BJ (cell line): ENCODE data around the gene PIN1. TPM values are rescaled to one million over a fixed set of nuclear protein-coding genes. Genes with fewer than 3 reads are reported as not detected.

Experiments
- CTCF ChIA-PET: fragments of 350-600 bp; formaldehyde crosslinking; extraction: SDS; loops from one replicate; lab custom pipeline; 2021; ENCODE audit warnings: antibody characterized with exemption, inconsistent platforms; lab: Yijun Ruan, JAX
- POLR2A ChIA-PET: fragments of 300-600 bp; sonication (Branson Sonifier 250); formaldehyde crosslinking; extraction: SDS; loops from one replicate; lab custom pipeline; 2021; ENCODE audit warnings: antibody characterized with exemption; lab: Charles Lee
- DNase-seq: peaks from one replicate; pipeline ENCODE4 v3.0.0-alpha.2; 2011; ENCODE audit warnings: low read depth
- H3K27me3 ChIP-seq: 2 replicates; pipeline ENCODE4 v1.6.0; 2011; ENCODE audit warnings: low read length; ENCODE audit not compliant: control insufficient read depth, insufficient read depth
- H3K36me3 ChIP-seq: 2 replicates; pipeline ENCODE4 v1.5.1; 2011; ENCODE audit warnings: low read length; ENCODE audit not compliant: control insufficient read depth, insufficient read depth
- H3K4me3 ChIP-seq: 2 replicates; pipeline ENCODE4 v1.5.1; 2011; ENCODE audit warnings: low read depth, mild to moderate bottlenecking, control low read depth, low read length
- polyA plus RNA-seq: library from polyadenylated mRNA; depleted of rRNA; stranded (reverse); fragments of >200 nt; gene quantifications from 2 replicates; pipeline ENCODE4 v1.2.3, GENCODE V29; 2011
- TF ChIP-seq, protein P1 (sequence below): IDR thresholded peaks from 2 replicates; pipeline ENCODE4 v1.5.1; 2011; ENCODE audit warnings: low read depth, mild to moderate bottlenecking, control low read depth, inconsistent platforms, low read length, moderate library complexity; ENCODE audit not compliant: insufficient read depth

PIN1 gene
- polyA plus RNA-seq, 1 experiment: 89.6 TPM

DNA sequence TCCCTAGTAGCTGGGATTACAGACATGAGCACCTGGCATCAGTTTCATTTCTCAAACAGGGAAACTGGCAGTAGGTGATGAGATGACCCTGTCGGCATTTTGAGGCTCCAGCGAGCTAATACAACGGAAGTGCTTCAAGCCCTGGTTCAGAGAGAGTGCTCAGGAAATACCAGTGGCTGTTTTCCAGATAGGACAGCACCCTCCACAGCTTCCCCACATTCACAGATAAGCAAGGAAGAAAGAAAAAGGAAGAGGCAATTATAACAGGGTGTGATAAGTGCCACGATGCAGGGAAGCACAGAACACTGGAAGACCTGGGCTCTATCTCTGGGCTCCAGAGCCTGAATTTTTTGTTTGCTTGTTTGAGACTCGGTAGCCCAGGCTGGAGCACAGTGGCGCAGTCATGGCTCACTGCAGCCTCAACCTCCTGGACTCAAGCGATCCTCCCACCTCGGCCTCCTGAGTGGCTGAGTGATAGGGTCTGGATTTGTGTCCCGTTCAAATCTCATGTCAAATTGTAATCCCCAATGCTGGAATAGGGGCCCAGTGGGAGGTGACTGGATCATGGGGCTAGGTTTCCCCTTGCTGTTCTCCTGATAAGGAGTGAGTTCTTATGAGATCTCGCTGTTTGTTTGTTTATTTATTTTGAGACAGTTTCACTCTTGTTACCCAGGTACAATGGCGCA, 43.5 kb downstream of the PIN1 start:
- CTCF ChIA-PET: interaction anchor here (1.2 kb wide), 1 partner anchor 220 kb away, joined by 3 read pairs; no protein-coding TSS in a partner anchor
- no peak for DNase-seq
- TF ChIP-seq, protein P1, sequence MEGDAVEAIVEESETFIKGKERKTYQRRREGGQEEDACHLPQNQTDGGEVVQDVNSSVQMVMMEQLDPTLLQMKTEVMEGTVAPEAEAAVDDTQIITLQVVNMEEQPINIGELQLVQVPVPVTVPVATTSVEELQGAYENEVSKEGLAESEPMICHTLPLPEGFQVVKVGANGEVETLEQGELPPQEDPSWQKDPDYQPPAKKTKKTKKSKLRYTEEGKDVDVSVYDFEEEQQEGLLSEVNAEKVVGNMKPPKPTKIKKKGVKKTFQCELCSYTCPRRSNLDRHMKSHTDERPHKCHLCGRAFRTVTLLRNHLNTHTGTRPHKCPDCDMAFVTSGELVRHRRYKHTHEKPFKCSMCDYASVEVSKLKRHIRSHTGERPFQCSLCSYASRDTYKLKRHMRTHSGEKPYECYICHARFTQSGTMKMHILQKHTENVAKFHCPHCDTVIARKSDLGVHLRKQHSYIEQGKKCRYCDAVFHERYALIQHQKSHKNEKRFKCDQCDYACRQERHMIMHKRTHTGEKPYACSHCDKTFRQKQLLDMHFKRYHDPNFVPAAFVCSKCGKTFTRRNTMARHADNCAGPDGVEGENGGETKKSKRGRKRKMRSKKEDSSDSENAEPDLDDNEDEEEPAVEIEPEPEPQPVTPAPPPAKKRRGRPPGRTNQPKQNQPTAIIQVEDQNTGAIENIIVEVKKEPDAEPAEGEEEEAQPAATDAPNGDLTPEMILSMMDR: no peak
- no peaks in the 10 kb centered on the region for H3K36me3 ChIP-seq
- POLR2A ChIA-PET: no interaction called here
- no peak overlapping the region for H3K4me3 ChIP-seq
- no peaks in the 10 kb centered on the region for H3K27me3 ChIP-seq

DNA sequence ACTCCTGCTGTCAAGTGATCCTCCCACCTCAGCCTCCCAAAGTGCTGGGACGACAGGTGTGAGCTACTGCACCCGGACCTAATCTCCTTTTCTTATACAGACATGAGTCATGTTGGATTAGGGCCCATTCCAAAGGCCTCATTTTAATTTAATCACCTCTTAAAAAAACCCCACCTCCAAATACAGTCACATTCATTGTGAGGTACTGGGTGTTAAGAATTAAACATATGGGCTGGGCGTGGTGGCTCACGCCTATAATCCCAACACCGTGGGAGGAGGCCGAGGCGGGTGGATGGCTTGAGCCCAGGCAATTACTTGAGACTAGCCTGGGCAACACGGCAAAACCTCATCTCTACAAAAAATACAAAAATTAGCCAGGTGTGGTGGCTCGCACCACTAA, 46.6 kb downstream of the PIN1 start:
- CTCF ChIA-PET: interaction anchor here (1.5 to 2.7 kb wide), 2 partner anchors 13 kb away, joined by 4 to 8 read pairs; no protein-coding TSS in a partner anchor
- TF ChIP-seq, protein P1: no peak

DNA sequence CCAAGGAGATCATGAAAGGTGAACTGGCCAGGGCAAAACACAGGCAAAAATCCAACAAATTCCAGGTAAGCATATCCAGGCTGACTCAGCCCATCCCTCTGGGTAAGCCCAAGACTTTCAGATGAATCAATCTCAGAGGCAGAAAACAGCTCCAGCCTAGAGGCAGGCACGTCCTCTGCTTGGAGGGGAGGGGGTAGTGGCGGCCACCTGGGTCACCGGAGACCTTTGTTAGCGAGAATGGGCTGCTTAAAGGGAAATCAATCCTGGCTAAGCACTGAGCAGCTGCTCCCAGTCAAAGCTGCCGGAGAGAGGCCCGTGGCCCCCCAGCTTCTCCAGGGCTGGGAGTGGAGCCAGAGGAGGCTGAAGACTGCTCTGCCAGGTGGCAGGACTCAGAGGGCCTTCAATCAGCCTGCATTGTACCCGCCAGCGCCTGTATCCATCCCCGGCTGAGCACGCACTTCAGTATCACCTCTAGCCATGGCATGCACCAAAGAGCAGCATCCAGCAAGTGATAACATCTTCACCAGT, 48.2 kb downstream of the PIN1 start:
- no peak overlapping the region for H3K4me3 ChIP-seq
- H3K36me3 ChIP-seq: no peaks in the 10 kb centered on the region
- CTCF ChIA-PET: interaction anchor here (1.5 to 2.7 kb wide), 2 partner anchors 11 to 15 kb away, joined by 4 to 8 read pairs; no protein-coding TSS in a partner anchor
- POLR2A ChIA-PET: no interaction called here
- H3K27me3 ChIP-seq: no peaks in the 10 kb centered on the region
- no peak for DNase-seq
- TF ChIP-seq, protein P1: no peak

More for the DNA sequence above, 46.6 kb downstream of the PIN1 start:
- POLR2A ChIA-PET: no interaction called here
- Histone ChIP-seq H3K4me3 (no peak overlapping the region), H3K36me3 (no peaks in the 10 kb centered on the region), H3K27me3 (no peaks in the 10 kb centered on the region)
- no peak for DNase-seq

DNA sequence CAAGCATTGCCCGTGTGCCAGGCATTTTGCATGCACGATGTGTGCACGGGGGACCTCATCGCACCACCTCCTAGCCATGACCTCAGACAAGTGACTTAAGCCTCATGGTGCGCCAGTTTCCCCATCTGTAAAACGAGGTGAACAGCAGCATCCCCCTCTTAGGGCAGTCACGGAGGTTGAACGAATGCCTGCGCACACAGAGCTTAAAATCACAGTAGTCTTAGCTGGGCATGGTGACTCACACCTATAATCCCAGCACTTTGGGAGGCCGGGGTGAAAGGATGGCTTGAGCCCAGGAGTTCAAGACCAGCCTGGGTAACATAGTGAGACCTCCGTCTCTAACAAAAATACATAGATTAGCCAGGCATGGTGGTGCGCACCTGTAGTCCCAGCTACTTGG, 48.6 kb downstream of the PIN1 start:
- H3K4me3 ChIP-seq: no peak overlapping the region
- CTCF ChIA-PET: interaction anchor here (1.8 to 2.7 kb wide), 2 partner anchors 8 to 11 kb away, joined by 7 to 8 read pairs; no protein-coding TSS in a partner anchor
- no peaks in the 10 kb centered on the region for H3K36me3 ChIP-seq
- TF ChIP-seq, protein P1: no peak
- DNase-seq: no peak
- no peaks in the 10 kb centered on the region for H3K27me3 ChIP-seq
- POLR2A ChIA-PET: no interaction called here

DNA sequence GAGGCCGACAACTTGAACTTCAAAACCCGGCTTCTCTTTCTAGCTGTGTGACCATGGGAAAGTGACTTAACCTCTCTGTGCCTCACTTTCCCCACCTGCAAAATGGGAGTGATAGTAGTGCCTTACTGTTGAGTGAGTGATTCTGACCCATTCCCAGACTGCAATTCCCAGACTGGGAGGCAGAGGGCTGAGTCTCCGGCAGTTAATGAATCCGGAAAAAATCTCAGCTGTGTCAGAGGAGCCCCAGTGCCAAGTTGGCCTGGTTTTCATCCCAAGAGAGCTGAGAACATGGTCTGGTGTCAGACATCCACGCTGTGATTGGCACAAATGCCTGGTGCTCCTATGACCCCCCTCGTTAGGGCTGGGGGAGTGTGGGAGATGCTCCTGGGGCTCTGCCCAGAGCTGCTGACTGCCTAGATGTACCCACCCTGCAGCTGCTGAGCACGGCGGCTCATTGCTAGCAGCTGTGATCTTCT, 50.0 kb downstream of the PIN1 start:
- POLR2A ChIA-PET: interaction anchor here (0.5 kb wide), 1 partner anchor 107 kb away, joined by 9 read pairs; no protein-coding TSS in a partner anchor

More for the DNA sequence above, 50.0 kb downstream of the PIN1 start:
- no peak overlapping the region for H3K4me3 ChIP-seq
- TF ChIP-seq, protein P1: peak; percentile 40
- CTCF ChIA-PET: interaction anchor here (0.6 to 1.8 kb wide), 6 partner anchors 10 to 142 kb away, joined by 3 to 7 read pairs (median 3); no protein-coding TSS in a partner anchor
- H3K36me3 ChIP-seq: no peaks in the 10 kb centered on the region
- H3K27me3 ChIP-seq: no peaks in the 10 kb centered on the region
- DNase-seq: no peak
